Measurements from ENCODE around the gene CARD9.

Gene CARD9

DNA sequence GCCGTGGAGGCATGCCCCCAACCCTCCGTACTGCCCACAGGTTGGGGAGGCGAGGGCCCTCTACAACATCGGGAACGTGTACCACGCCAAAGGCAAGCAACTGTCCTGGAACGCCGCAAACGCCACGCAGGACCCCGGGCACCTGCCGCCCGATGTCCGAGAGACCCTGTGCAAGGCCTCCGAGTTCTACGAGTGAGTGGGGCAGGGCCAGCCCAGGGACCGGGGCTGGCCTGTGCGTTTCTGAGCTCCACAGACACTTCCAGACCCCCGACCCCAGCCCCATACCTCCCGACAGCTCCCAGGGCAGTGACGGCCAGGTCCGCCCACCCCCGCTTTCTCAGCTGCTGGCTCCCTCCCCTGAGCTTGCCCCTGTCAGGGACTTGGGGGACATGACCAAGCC lies 36.6 kb downstream of the CARD9 start:
- TF ChIP-seq, protein P1, sequence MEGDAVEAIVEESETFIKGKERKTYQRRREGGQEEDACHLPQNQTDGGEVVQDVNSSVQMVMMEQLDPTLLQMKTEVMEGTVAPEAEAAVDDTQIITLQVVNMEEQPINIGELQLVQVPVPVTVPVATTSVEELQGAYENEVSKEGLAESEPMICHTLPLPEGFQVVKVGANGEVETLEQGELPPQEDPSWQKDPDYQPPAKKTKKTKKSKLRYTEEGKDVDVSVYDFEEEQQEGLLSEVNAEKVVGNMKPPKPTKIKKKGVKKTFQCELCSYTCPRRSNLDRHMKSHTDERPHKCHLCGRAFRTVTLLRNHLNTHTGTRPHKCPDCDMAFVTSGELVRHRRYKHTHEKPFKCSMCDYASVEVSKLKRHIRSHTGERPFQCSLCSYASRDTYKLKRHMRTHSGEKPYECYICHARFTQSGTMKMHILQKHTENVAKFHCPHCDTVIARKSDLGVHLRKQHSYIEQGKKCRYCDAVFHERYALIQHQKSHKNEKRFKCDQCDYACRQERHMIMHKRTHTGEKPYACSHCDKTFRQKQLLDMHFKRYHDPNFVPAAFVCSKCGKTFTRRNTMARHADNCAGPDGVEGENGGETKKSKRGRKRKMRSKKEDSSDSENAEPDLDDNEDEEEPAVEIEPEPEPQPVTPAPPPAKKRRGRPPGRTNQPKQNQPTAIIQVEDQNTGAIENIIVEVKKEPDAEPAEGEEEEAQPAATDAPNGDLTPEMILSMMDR (IDR thresholded peaks at IDR 0.05; ENCODE audit: insufficient read depth, low read length, missing control alignments): no peak
- ChIA-PET POLR2A (interaction anchor here (0.6 to 1.4 kb wide), 5 partner anchors 9 to 26 kb away, joined by 3 to 5 read pairs (median 3); partner anchors contain the start of gene GPSM1), CTCF (interaction anchor here (1.1 to 2.5 kb wide), 4 partner anchors 9 to 61 kb away, joined by 3 to 11 read pairs (median 5); partner anchors contain the start of gene DNLZ)
- DNase-seq (ENCODE audit: low read depth, low spot score): no peak
- no peak overlapping the region for H3K4me3 ChIP-seq (ENCODE audit: low read depth, low read length)

- no peak overlapping the region for H3K4me3 ChIP-seq (ENCODE audit: low read depth, low read length)
- TF ChIP-seq, protein P1 (IDR thresholded peaks at IDR 0.05; ENCODE audit: insufficient read depth, low read length, missing control alignments): no peak
- POLR2A ChIA-PET: interaction anchor here (0.6 to 1.4 kb wide), 3 partner anchors 9 to 25 kb away, joined by 3 to 4 read pairs (median 3); partner anchors contain the start of gene GPSM1
- no peak for DNase-seq (ENCODE audit: low read depth, low spot score)
- CTCF ChIA-PET: interaction anchor here (1.1 to 2.5 kb wide), 2 partner anchors 10 to 11 kb away, joined by 3 to 11 read pairs; no protein-coding TSS in a partner anchor
Measured at GRCh38 chr9:136336156-136336870, 37.2 kb downstream of the CARD9 start.

- ChIA-PET POLR2A (interaction anchor here (1.3 to 1.4 kb wide), 2 partner anchors 8 to 10 kb away, joined by 3 to 4 read pairs; partner anchors contain the start of gene GPSM1), CTCF (interaction anchor here (0.9 to 2.5 kb wide), 5 partner anchors 10 to 65 kb away, joined by 3 to 11 read pairs (median 4); partner anchors contain the start of gene DNLZ)
- TF ChIP-seq, protein P1 (IDR thresholded peaks at IDR 0.05; ENCODE audit: insufficient read depth, low read length, missing control alignments): no peak
- H3K4me3 ChIP-seq (ENCODE audit: low read depth, low read length): no peak overlapping the region
- no peak for DNase-seq (ENCODE audit: low read depth, low spot score)
Measured at GRCh38 chr9:136335296-136336155, 37.9 kb downstream of the CARD9 start.

DNA sequence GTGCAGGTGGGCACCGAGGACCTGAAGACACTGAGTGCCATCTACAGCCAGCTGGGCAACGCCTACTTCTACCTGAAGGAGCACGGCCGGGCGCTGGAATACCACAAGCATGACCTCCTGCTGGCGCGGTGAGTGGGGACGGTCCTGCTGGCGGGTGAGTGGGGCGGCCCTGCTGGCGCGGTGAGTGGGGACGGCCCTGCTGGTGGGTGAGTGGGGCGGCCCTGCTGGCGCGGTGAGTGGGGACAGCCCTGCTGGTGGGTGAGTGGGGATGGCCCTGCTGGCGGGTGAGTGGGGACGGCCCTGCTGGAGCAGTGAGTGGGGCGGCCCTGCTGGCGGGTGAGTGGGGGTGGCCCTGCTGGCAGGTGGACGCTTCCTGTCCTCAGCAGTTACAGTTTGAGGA lies 38.9 kb downstream of the CARD9 start:
- no peak overlapping the region for H3K4me3 ChIP-seq (ENCODE audit: low read depth, low read length)
- no peak for DNase-seq (ENCODE audit: low read depth, low spot score)
- CTCF ChIA-PET: interaction anchor here (0.9 to 1.3 kb wide), 2 partner anchors 11 to 66 kb away, joined by 3 to 4 read pairs; no protein-coding TSS in a partner anchor
- TF ChIP-seq, protein P1 (IDR thresholded peaks at IDR 0.05; ENCODE audit: insufficient read depth, low read length, missing control alignments): no peak
- POLR2A ChIA-PET: no interaction called here

- H3K4me3 ChIP-seq (ENCODE audit: low read depth, low read length): no peak overlapping the region
- DNase-seq (ENCODE audit: low read depth, low spot score): no peak
- ChIA-PET POLR2A (no interaction called here), CTCF (no interaction called here)
- TF ChIP-seq, protein P1 (IDR thresholded peaks at IDR 0.05; ENCODE audit: insufficient read depth, low read length, missing control alignments): no peak
Measured at GRCh38 chr9:136333486-136333885, 40.0 kb downstream of the CARD9 start.
